GM18520 (cell line): Measurements from ENCODE around the gene SNRPB.
"Not testable (repeated sequence)": the region's sequence is repeated elsewhere in the genome, so short reads cannot be mapped to it uniquely, and the experiment has no call there.

Experiments
- ATAC-seq: cut with Tn5 transposase; IDR thresholded peaks from one replicate; pipeline ENCODE4 v1.9.1; 2021; ENCODE audit not compliant: unreplicated experiment

SNRPB gene

GRCh38 chr20:2470423-2471193 lies at the start of gene SNRPB:
SNRPB (minus strand) TSS chr20:2470789; CDS start chr20:2470690, 99 bp downstream.
- ATAC-seq = peak; percentile 91

- ATAC-seq = no peak
Observed at GRCh38 chr20:2519115-2519809, 48.7 kb upstream of the SNRPB start.

- ATAC-seq = no peak
Observed at GRCh38 chr20:2518558-2518957, 48.0 kb upstream of the SNRPB start.

GRCh38 chr20:2518096-2518495 lies 47.5 kb upstream of the SNRPB start:
- ATAC-seq = no peak

DNA sequence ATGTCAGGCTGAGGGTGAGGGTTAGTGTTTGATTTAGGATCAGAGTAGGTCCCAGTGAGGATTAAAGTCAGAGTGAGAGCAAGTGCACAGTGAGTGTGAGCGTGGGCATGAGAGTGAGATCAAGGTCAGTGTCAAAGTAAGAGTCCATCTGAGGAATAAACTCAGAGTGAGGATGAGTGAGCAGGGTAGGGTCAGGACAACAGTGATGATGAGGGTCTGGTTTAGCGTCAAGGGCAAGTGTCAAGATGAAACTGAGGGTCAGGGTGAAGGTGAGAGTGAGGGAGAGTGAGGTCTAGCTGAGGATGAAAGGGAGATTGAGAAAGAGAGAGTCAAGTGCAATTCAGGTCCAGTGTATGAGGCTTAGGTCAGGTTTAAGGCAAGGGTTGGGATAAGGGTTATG lies 45.8 kb upstream of the SNRPB start:
- ATAC-seq = no peak

DNA sequence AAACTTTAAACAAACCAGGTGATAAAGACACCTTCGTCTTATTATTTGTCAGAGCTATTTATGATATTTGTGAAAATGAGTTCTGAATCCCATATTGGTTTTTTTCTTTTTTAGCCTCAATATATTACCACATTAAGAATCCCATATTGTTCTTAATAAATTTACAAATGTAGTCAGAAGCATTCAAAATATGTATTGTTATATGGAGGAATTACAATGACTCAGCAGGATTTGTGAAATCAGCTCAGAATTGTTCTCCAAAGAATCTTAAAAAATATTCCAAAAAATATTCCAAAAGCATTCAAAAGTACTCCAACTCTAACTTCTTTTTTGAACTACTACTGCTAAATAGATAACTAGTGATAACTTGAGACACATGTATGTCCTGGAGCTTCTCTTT lies 44.6 kb upstream of the SNRPB start:
- no peak for ATAC-seq

DNA sequence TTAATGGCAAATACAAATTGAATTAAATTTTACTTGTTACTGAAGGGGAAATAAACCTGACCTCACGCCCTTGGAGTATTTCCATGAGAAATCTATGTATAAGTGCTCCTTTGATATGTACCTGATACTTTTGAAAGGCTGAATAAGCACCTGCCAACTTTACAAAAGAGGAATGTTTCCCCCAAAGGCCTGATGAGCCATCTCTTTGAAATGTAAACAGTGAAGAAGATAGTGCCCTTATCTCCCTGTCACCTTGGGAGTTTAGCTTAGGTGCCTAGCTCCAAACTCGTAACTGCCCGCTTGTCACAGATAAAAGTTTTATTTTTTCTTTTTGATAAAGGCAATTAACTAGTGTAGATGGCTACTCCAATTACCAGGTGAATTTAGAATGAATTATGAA lies 39.2 kb upstream of the SNRPB start:
- ATAC-seq = no peak

- no peak for ATAC-seq
Observed at GRCh38 chr20:2509468-2509781, 38.8 kb upstream of the SNRPB start.

GRCh38 chr20:2508631-2509467 lies 38.3 kb upstream of the SNRPB start, which contains the start of gene ZNF343:
ZNF343 (minus strand) TSS chr20:2508915; CDS start chr20:2493895, 15,020 bp downstream.
- ATAC-seq = peak; percentile 87

DNA sequence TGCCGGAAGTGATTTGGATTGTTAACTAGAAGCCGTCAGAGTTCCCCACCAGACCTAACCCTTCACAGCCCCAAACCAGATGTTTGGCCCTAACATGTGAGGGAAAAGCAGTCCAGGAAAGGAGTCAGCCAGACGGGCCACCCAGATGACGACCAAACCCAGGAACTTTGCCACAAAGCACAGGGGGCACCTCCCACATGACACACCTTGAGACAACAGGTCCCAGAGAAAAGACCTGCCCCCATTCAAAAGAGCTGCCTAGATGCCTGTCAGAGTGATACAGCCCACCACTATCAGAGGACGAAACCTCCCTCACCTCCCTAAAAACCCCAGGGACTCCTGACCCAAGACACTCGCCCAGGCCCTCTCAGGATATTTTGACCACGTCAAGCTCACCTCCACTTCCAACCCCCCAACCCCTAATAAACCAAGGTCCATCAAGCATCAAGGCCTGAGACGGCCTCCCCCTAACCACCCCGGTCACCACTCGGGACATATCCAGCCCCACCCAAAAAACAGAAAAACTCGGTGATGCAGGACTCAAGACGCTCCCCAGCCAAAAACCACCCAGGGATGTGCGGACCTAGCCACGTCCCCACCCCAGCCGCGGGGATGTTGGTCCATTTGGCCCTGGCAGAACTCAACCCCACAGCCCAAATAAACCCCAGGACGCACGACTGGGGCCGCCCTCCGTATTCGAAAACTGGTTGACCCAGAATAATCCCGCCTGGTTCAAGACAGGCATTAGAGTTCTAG lies 37.5 kb upstream of the SNRPB start:
- ATAC-seq = no peak

DNA sequence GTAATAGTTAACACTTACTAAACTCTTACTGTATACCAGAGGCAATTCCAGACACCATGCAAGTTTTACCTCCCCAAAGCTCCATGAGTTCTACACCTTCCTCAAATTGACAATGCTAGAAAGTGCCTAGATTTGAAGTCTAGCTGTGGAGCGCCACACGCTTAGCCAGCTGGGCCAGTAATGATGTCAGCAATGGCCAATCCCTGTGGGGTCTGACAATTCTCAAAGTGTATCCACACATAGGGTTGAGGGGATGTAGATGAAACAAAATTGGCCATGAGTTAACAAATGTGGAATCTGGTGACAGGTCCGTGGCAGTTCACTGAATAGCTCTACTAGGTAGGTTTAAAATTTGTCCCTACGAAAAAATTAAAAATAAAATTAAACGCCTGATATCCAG lies 36.9 kb upstream of the SNRPB start:
- ATAC-seq = no peak

GRCh38 chr20:2506426-2506825 lies 35.8 kb upstream of the SNRPB start:
- not testable (repeated sequence) for ATAC-seq

- ATAC-seq = not testable (repeated sequence)
Observed at GRCh38 chr20:2504803-2505202, 34.2 kb upstream of the SNRPB start.

GRCh38 chr20:2502808-2503384 lies 32.3 kb upstream of the SNRPB start:
- not testable (repeated sequence) for ATAC-seq

DNA sequence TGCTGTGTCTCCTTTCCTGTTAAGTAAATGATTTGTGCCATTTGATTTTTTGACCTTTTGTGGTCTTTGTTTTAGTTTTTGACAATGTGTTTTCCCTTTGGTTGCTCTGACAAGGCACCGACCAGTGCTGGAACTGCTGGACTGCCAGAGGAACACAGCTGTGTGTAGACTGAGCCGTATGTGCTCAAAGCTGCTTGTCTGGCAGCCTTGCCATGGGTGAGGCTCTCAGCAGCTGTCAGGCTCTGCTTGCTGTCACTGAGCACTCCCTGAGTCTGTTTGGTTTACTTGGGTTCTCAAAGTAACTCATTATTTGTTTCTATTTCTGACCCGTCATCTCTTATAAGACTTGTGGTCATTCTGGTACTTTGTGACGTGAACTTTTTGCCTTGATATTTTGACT lies 15.1 kb upstream of the SNRPB start:
- ATAC-seq = no peak

DNA sequence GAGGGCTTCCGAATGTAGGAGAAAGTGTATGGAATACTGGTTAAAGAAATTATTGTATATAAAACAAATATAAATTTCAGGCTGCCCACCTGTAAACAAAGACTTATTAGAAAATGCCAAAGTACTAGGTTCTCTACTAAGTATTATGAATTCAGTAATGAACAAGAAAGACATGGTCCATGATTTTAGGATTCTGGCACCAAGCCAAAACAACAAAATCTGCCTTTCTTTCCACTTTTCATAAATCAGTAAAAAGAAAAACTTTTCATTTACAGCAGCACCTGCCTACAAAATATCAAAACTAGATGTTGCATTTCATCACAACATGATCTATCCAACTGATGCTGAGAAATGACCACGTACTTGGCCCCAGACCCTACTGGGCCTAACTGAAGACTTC lies 14.5 kb upstream of the SNRPB start:
- ATAC-seq = no peak

DNA sequence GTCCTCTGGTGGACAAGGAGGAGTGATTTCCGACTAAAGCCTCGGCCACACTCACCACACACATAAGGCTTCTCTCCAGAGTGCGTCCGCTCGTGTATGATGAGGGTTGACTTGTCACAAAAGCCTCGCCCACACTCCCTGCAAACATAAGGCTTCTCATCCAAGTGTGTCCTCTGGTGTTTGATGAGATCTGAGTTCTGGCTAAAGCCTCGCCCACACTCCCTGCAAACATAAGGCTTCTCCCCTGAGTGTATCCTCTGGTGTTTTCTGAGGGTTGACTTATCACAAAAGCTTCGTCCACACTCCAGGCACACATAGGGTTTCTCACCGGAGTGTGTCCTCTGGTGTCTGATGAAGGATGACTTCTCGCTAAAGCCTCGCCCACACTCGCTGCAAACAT lies 12.9 kb upstream of the SNRPB start:
- no peak for ATAC-seq

GRCh38 chr20:2480381-2480780 lies 9.8 kb upstream of the SNRPB start:
- ATAC-seq = no peak

DNA sequence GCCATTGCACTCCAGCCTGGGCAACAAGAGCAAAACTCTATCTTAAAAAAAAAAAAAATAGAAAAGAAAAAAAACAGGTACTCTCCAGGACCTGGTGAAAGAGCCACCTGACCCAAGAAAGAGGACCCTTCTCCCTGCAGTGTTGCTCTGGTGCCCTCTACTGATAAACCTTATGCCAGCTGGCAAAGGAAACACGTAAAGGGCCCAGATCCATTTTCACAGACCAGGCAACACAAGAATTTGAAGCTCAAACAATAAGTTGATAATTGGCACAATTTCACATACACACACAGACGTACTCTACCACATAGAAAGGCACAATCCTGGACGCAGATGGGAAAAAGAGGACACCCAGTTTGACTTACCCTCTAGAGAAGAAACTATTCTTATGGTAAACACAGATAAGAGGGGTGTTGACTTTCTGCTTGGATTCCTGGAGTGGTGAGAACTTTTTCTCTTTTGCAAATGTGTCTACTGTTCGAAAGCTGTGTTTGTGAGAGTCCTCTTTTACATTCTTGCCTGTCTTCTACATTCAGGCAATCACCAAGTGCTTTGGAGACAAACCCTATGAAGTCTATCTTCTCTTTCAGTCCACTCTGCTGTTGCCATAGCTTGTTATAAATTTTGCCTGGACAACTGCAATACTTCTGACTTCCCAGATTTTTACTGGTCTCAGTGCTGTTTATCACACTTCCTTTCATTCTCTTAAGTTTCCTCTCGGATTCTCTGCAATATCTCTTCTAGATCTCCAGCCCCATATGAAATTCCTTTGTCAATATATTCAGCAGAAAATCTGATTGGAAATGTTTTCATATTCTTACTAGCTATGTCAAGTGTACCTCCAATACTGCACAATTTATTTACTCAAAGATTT lies 6.4 kb upstream of the SNRPB start:
- ATAC-seq = no peak
